ENCODE data around the gene AMBRA1.

Gene AMBRA1

GRCh38 chr11:46489656-46490560, 103.9 kb downstream of the AMBRA1 start:
- CTCF ChIA-PET, result interaction anchor here (0.6 to 2.8 kb wide), 19 partner anchors 9 to 1239 kb away, joined by 3 to 23 read pairs (median 4); no protein-coding TSS in a partner anchor
- DNase-seq (ENCODE audit: extremely low spot score), result peak; percentile 58
- POLR2A ChIA-PET, result no interaction called here
- no peak for TF ChIP-seq FOXA1 (IDR thresholded peaks at IDR 0.05)
- no peak for TF ChIP-seq NFRKB (IDR thresholded peaks at IDR 0.05)
- TF ChIP-seq L3MBTL2 (conservative IDR thresholded peaks at IDR 0.05), result no peak
- TF ChIP-seq TARDBP (IDR thresholded peaks at IDR 0.05), result no peak
- no peak for TF ChIP-seq FOXK2 (IDR thresholded peaks at IDR 0.05)
- no peak for TF ChIP-seq CTBP1 (IDR thresholded peaks at IDR 0.05; ENCODE audit: borderline replicate concordance)
- no peak for TF ChIP-seq SP1 (IDR thresholded peaks at IDR 0.05)
- TF ChIP-seq SUZ12 (IDR thresholded peaks at IDR 0.05), result no peak
- TF ChIP-seq ARNT (IDR thresholded peaks at IDR 0.05), result no peak
- TF ChIP-seq HDGF (IDR thresholded peaks at IDR 0.05; ENCODE audit: borderline replicate concordance), result no peak
- TF ChIP-seq ZNF384 (IDR thresholded peaks at IDR 0.05), result no peak
- no peak for TF ChIP-seq BHLHE40 (IDR thresholded peaks at IDR 0.05; ENCODE audit: borderline replicate concordance)
- no peak for TF ChIP-seq LEF1 (IDR thresholded peaks at IDR 0.05; ENCODE audit: borderline replicate concordance)
- no peak for TF ChIP-seq ELF4 (IDR thresholded peaks at IDR 0.05)
- TF ChIP-seq FOXM1 (IDR thresholded peaks at IDR 0.05; ENCODE audit: borderline replicate concordance), result no peak

GRCh38 chr11:46485856-46486443, 107.9 kb downstream of the AMBRA1 start:
- POLR2A ChIA-PET, result no interaction called here
- TF ChIP-seq LEF1 (IDR thresholded peaks at IDR 0.05; ENCODE audit: borderline replicate concordance), result no peak
- TF ChIP-seq FOXK2 (IDR thresholded peaks at IDR 0.05), result no peak
- no peak for TF ChIP-seq ARNT (IDR thresholded peaks at IDR 0.05)
- no peak for DNase-seq (ENCODE audit: extremely low spot score)
- CTCF ChIA-PET, result no interaction called here

- POLR2A ChIA-PET, result no interaction called here
- CTCF ChIA-PET, result no interaction called here
- no peak for DNase-seq (ENCODE audit: extremely low spot score)
- TF ChIP-seq ELF4 (IDR thresholded peaks at IDR 0.05) (no peak), NFRKB (IDR thresholded peaks at IDR 0.05) (no peak), FOXM1 (IDR thresholded peaks at IDR 0.05; ENCODE audit: borderline replicate concordance) (no peak), FOXK2 (IDR thresholded peaks at IDR 0.05) (no peak), HDGF (IDR thresholded peaks at IDR 0.05; ENCODE audit: borderline replicate concordance) (no peak), CTBP1 (IDR thresholded peaks at IDR 0.05; ENCODE audit: borderline replicate concordance) (no peak), SUZ12 (IDR thresholded peaks at IDR 0.05) (no peak), ARNT (IDR thresholded peaks at IDR 0.05) (no peak), SP1 (IDR thresholded peaks at IDR 0.05) (no peak), PKNOX1 (IDR thresholded peaks at IDR 0.05) (no peak), FOXA1 (IDR thresholded peaks at IDR 0.05) (no peak)
Measured at GRCh38 chr11:46484101-46484500, 109.7 kb downstream of the AMBRA1 start.

GRCh38 chr11:46480909-46481308, 112.9 kb downstream of the AMBRA1 start:
- CTCF ChIA-PET, result interaction anchor here (4.0 kb wide), 1 partner anchor 9 kb away, joined by 23 read pairs; no protein-coding TSS in a partner anchor

GRCh38 chr11:46480166-46480726, 113.6 kb downstream of the AMBRA1 start:
- TF ChIP-seq FOXK2 (IDR thresholded peaks at IDR 0.05) (no peak), ARNT (IDR thresholded peaks at IDR 0.05) (no peak), LEF1 (IDR thresholded peaks at IDR 0.05; ENCODE audit: borderline replicate concordance) (no peak), FOXA1 (IDR thresholded peaks at IDR 0.05) (no peak), TARDBP (IDR thresholded peaks at IDR 0.05) (no peak), FOXM1 (IDR thresholded peaks at IDR 0.05; ENCODE audit: borderline replicate concordance) (no peak), NFRKB (IDR thresholded peaks at IDR 0.05) (no peak), SP1 (IDR thresholded peaks at IDR 0.05) (no peak), ELF4 (IDR thresholded peaks at IDR 0.05) (no peak), BHLHE40 (IDR thresholded peaks at IDR 0.05; ENCODE audit: borderline replicate concordance) (no peak), ZNF384 (IDR thresholded peaks at IDR 0.05) (no peak), SUZ12 (IDR thresholded peaks at IDR 0.05) (no peak), PKNOX1 (IDR thresholded peaks at IDR 0.05) (no peak), HDGF (IDR thresholded peaks at IDR 0.05; ENCODE audit: borderline replicate concordance) (no peak), L3MBTL2 (conservative IDR thresholded peaks at IDR 0.05) (no peak), CTBP1 (IDR thresholded peaks at IDR 0.05; ENCODE audit: borderline replicate concordance) (no peak)
- CTCF ChIA-PET, result interaction anchor here (4.0 kb wide), 1 partner anchor 10 kb away, joined by 23 read pairs; no protein-coding TSS in a partner anchor
- no peak for DNase-seq (ENCODE audit: extremely low spot score)
- POLR2A ChIA-PET, result no interaction called here

More at GRCh38 chr11:46480909-46481308, 112.9 kb downstream of the AMBRA1 start:
- TF ChIP-seq SUZ12 (IDR thresholded peaks at IDR 0.05) (no peak), CTBP1 (IDR thresholded peaks at IDR 0.05; ENCODE audit: borderline replicate concordance) (no peak), ARNT (IDR thresholded peaks at IDR 0.05) (no peak), SP1 (IDR thresholded peaks at IDR 0.05) (no peak), TARDBP (IDR thresholded peaks at IDR 0.05) (no peak), BHLHE40 (IDR thresholded peaks at IDR 0.05; ENCODE audit: borderline replicate concordance) (no peak), NFRKB (IDR thresholded peaks at IDR 0.05) (no peak), FOXM1 (IDR thresholded peaks at IDR 0.05; ENCODE audit: borderline replicate concordance) (no peak), LEF1 (IDR thresholded peaks at IDR 0.05; ENCODE audit: borderline replicate concordance) (no peak), HDGF (IDR thresholded peaks at IDR 0.05; ENCODE audit: borderline replicate concordance) (no peak)
- DNase-seq (ENCODE audit: extremely low spot score), result no peak
- POLR2A ChIA-PET, result no interaction called here

GRCh38 chr11:46479601-46480000, 114.2 kb downstream of the AMBRA1 start:
- TF ChIP-seq FOXA1 (IDR thresholded peaks at IDR 0.05), result no peak
- ChIA-PET CTCF (interaction anchor here (4.0 kb wide), 1 partner anchor 10 kb away, joined by 23 read pairs; no protein-coding TSS in a partner anchor), POLR2A (no interaction called here)
- no peak for DNase-seq (ENCODE audit: extremely low spot score)

All from HEK293T (cell line).